Erythroblast (primary cell): ENCODE results near the gene UBE3B.

Experiments
- GATA1 ChIP-seq: IDR thresholded peaks from 2 replicates; pipeline ENCODE4 v1.6.1; 2011; ENCODE audit warnings: low read depth, mild to moderate bottlenecking, control low read depth, low read length, moderate library complexity
- POLR2A ChIP-seq: IDR thresholded peaks from 2 replicates; pipeline ENCODE4 v1.6.1; 2011; ENCODE audit warnings: mild to moderate bottlenecking, low read length

- TF ChIP-seq POLR2A, result no peak
- no peak for TF ChIP-seq GATA1
Measured at GRCh38 chr12:109434582-109434981, 42.9 kb upstream of the UBE3B start.
